GM12878 (cell line): ENCODE data around the gene AOPEP. TPM values are rescaled to one million over a fixed set of nuclear protein-coding genes. Genes with fewer than 3 reads are reported as not detected.

Source experiments
- ATAC-seq: fragments of 200-7000 bp; cut with Tn5 transposase; 3 replicates; pipeline ENCODE4 v1.9.1; 2020; ENCODE audit warnings: mild to moderate bottlenecking, moderate library complexity
- BruUV-seq: library from RNA; stranded (reverse); fragments of 400-500 nt; replicated peaks from 2 replicates; lab custom pipeline; 2021; lab: Mats Ljungman, UMichigan
- CTCF ChIA-PET: fragments of 300-600 bp; sonication (Branson Sonifier 250); formaldehyde crosslinking; extraction: SDS; loops from one replicate; lab custom pipeline; 2021; ENCODE audit warnings: inconsistent platforms; lab: Yijun Ruan, JAX
- POLR2A ChIA-PET: fragments of 350-600 bp; formaldehyde crosslinking; extraction: SDS; loops from one replicate; lab custom pipeline; 2021; ENCODE audit warnings: inconsistent platforms; lab: Charles Lee
- RAD21 ChIA-PET: fragments of 300-600 bp; sonication (Branson Sonifier 250); formaldehyde crosslinking; loops from one replicate; lab custom pipeline; 2023; ENCODE audit warnings: antibody characterized with exemption; ENCODE audit not compliant: unreplicated experiment; lab: Charles Lee
- SMC1A ChIA-PET: fragments of 300-600 bp; sonication (Branson Sonifier 250); formaldehyde crosslinking; loops from one replicate; lab custom pipeline; 2023; ENCODE audit not compliant: unreplicated experiment, uncharacterized antibody; lab: Charles Lee
- DNase-seq: peaks from one replicate; pipeline ENCODE4 v3.0.0-alpha.2; 2011; ENCODE audit warnings: low read depth, low spot score
- FAIRE-seq: peaks from 3 replicates; lab custom pipeline; 2011; peaks lifted over from hg19 to GRCh38; lab: Jason Lieb, UNC
- H2AFZ ChIP-seq: 2 replicates; pipeline ENCODE4 v1.6.0; 2011; ENCODE audit warnings: low read depth, low read length, control low read depth; ENCODE audit not compliant: control insufficient read depth
- H3K27ac ChIP-seq: 2 replicates; pipeline ENCODE4 v1.5.1; 2011; ENCODE audit warnings: control low read depth; ENCODE audit not compliant: control insufficient read depth, insufficient read depth
- H3K27me3 ChIP-seq, 2 experiments: replicated peaks in 1 of 2; 2 replicates each; pipeline versions ENCODE4 v1.6.0 to v1.6.1; 2011; ENCODE audit warnings: low read length in 1 of 2; ENCODE audit not compliant: control insufficient read depth in 2 of 2, insufficient read depth in 2 of 2
- H3K36me3 ChIP-seq, 2 experiments: 2 replicates each; pipeline ENCODE4 v1.5.1; 2011; ENCODE audit warnings: low read length in 1 of 2; ENCODE audit not compliant: control insufficient read depth in 2 of 2, insufficient read depth in 2 of 2
- H3K4me1 ChIP-seq: 2 replicates; pipeline ENCODE4 v1.6.1; 2011; ENCODE audit warnings: mild to moderate bottlenecking, low read length, moderate library complexity, mixed read lengths; ENCODE audit not compliant: control insufficient read depth, insufficient read depth
- H3K4me2 ChIP-seq: 2 replicates; pipeline ENCODE4 v1.6.0; 2011; ENCODE audit warnings: control low read depth; ENCODE audit not compliant: control insufficient read depth, insufficient read depth
- H3K4me3 ChIP-seq: fragments of 200-600 bp; sonication (generic); 2 replicates; pipeline ENCODE4 v1.5.1; 2016
- H3K79me2 ChIP-seq: 2 replicates; pipeline ENCODE4 v1.6.0; 2011; ENCODE audit warnings: low read length; ENCODE audit not compliant: control insufficient read depth, insufficient read depth
- H3K9ac ChIP-seq: 2 replicates; pipeline ENCODE4 v1.8.0; 2011; ENCODE audit warnings: low read length, control low read depth, mixed read lengths; ENCODE audit not compliant: control insufficient read depth, insufficient read depth
- H3K9me3 ChIP-seq: replicated peaks from 3 replicates; pipeline ENCODE4 v1.5.1; 2011; ENCODE audit warnings: mild to moderate bottlenecking, low read length; ENCODE audit not compliant: control insufficient read depth, insufficient read depth
- H4K20me1 ChIP-seq: 2 replicates; pipeline ENCODE4 v1.6.0; 2011; ENCODE audit not compliant: control insufficient read depth, insufficient read depth
- CBX5 ChIP-seq: sonication (generic); IDR thresholded peaks from 2 replicates; pipeline ENCODE4 v1.6.1; 2016; ENCODE audit warnings: low read depth, moderate library complexity, mild to moderate bottlenecking, inconsistent platforms
- FOS ChIP-seq: IDR thresholded peaks from 3 replicates; pipeline ENCODE4 v1.6.1; 2011; ENCODE audit warnings: borderline replicate concordance; ENCODE audit not compliant: insufficient read length; ENCODE audit errors: extremely low read depth
- FOXK2 ChIP-seq: fragments of 450-650 bp; IDR thresholded peaks from 2 replicates; pipeline ENCODE4 v1.6.1; 2017; ENCODE audit warnings: mild to moderate bottlenecking, moderate library complexity
- IKZF2 ChIP-seq, 2 experiments: fragments of 450-650 bp; IDR thresholded peaks; 2 replicates each; pipeline ENCODE4 v1.6.1; 2017; ENCODE audit warnings: mild to moderate bottlenecking in 2 of 2, moderate library complexity in 2 of 2
- KAT2A ChIP-seq: conservative IDR thresholded peaks from 2 replicates; pipeline ENCODE4 v1.6.1; 2011; ENCODE audit warnings: low read depth, low read length; ENCODE audit not compliant: control insufficient read depth
- MYC ChIP-seq: IDR thresholded peaks from 2 replicates; pipeline ENCODE4 v1.6.1; 2011; ENCODE audit warnings: mild to moderate bottlenecking, low read length, moderate library complexity, inconsistent platforms; ENCODE audit not compliant: insufficient read depth, insufficient replicate concordance, insufficient read length, severe bottlenecking
- RAD51 ChIP-seq: fragments of 450-650 bp; IDR thresholded peaks from 2 replicates; pipeline ENCODE4 v1.6.1; 2016; ENCODE audit warnings: moderate library complexity, mild to moderate bottlenecking, inconsistent platforms
- YY1 ChIP-seq: IDR thresholded peaks from 2 replicates; pipeline ENCODE4 v1.6.1; 2011; ENCODE audit warnings: low read depth, mild to moderate bottlenecking, low read length
- WGBS: methylation state at CpG from one replicate; pipeline ENCODE4 v1.1.6; 2016; ENCODE audit warnings: low lambda C conversion rate; ENCODE audit not compliant: insufficient replicate concordance, insufficient coverage; ENCODE audit errors: missing lambda C conversion rate; 5-methylcytosine and 5-hydroxymethylcytosine counted together
- in situ Hi-C: fragments of 300-500 bp; cut with MboI; formaldehyde crosslinking; loops from 9 replicates; pipeline ENCODE4 v1.14.3; 2018; ENCODE audit warnings: mixed read lengths
- intact Hi-C: fragments of 100-400 bp; cut with micrococcal nuclease; formaldehyde crosslinking; loops from one replicate; pipeline ENCODE4 v1.14.2; 2022; ENCODE audit not compliant: unreplicated experiment
- polyA plus RNA-seq, 11 experiments: library from polyadenylated mRNA; depleted of rRNA in 4 of 11; unstranded in 6 of 11; stranded (reverse) in 5 of 11; fragments of >200 nt; fragmentation: Nextera tagmentation in 4 of 11; fragmentation: Illumina TruSeq in 1 of 11; extraction: Ambion mirVana in 4 of 11; extraction: Trizol in 1 of 11; gene quantifications; 1 replicate in 1 of 11; 2 replicates in 10 of 11; pipeline versions ENCODE4 v1.2.1 to v1.2.3, GENCODE V29; 2011 to 2016; ENCODE audit warnings: inconsistent platforms in 2 of 11, missing spikeins in 2 of 11, low read depth in 1 of 11
- total RNA-seq, 4 experiments: library from RNA; depleted of rRNA in 3 of 4; stranded (reverse); fragments of >200 nt in 3 of 4; fragmentation: Illumina TruSeq in 1 of 4; extraction: Trizol in 1 of 4; gene quantifications; 2 replicates each; pipeline versions ENCODE4 v1.2.1 to v1.2.3, GENCODE V29; 2013 to 2021
- TF ChIP-seq, protein P1 (sequence below): IDR thresholded peaks from 2 replicates; pipeline ENCODE4 v1.6.1; 2011; ENCODE audit warnings: borderline replicate concordance, low read depth, mild to moderate bottlenecking, moderate library complexity, low read length; ENCODE audit not compliant: insufficient read depth, poor library complexity, severe bottlenecking

The AOPEP gene
- total and polyA plus RNA-seq, 10 of the 15 experiments (the other 5 are each of a cell fraction or from before 2014, with no cell fraction given): 2.3 to 16.9 (median 10.1) TPM

GRCh38 chr9:94706922-94707321 is 19.6 kb upstream of the AOPEP start:
- no peak for DNase-seq

More at GRCh38 chr9:94706922-94707321, 19.6 kb upstream of the AOPEP start:
- H2AFZ ChIP-seq: no peak overlapping the region
- in situ Hi-C loops (no loop called here), intact Hi-C loops (no loop called here)
- CTCF ChIA-PET: no interaction called here
- H3K27ac ChIP-seq: no peak overlapping the region
- BruUV-seq: no TSS peak
- no peaks in the 10 kb centered on the region; a peak in 1 of 4 replicates for H3K27me3 ChIP-seq
- SMC1A ChIA-PET: no interaction called here
- H3K9ac ChIP-seq: no peak overlapping the region
- FAIRE-seq: no peak
- TF ChIP-seq YY1 (no peak), RAD51 (no peak), MYC (no peak), CBX5 (no peak), FOXK2 (no peak), KAT2A (no peak), IKZF2 (IDR thresholded peaks at IDR 0.05) (no peak), FOS (no peak)
- TF ChIP-seq, protein P1, sequence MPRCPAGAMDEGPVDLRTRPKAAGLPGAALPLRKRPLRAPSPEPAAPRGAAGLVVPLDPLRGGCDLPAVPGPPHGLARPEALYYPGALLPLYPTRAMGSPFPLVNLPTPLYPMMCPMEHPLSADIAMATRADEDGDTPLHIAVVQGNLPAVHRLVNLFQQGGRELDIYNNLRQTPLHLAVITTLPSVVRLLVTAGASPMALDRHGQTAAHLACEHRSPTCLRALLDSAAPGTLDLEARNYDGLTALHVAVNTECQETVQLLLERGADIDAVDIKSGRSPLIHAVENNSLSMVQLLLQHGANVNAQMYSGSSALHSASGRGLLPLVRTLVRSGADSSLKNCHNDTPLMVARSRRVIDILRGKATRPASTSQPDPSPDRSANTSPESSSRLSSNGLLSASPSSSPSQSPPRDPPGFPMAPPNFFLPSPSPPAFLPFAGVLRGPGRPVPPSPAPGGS: no peak
- RAD21 ChIA-PET: interaction anchor here (0.7 kb wide), 1 partner anchor 1710 kb away, joined by 3 read pairs; no protein-coding TSS in a partner anchor
- H4K20me1 ChIP-seq: no peaks in the 10 kb centered on the region
- no peak overlapping the region for H3K4me3 ChIP-seq
- ATAC-seq: no peak
- H3K36me3 ChIP-seq: no peaks in the 10 kb centered on the region
- no peaks in the 10 kb centered on the region for H3K9me3 ChIP-seq
- WGBS: 39% methylated on average over 5 of the region's 5 CpGs
- POLR2A ChIA-PET: no interaction called here
- no peak overlapping the region for H3K4me2 ChIP-seq
- H3K4me1 ChIP-seq: no peaks in the 10 kb centered on the region
- H3K79me2 ChIP-seq: no peaks in the 10 kb centered on the region
